Body of pancreas (tissue), 4 donors: ENCODE data around the gene RPS3A. TPM values are rescaled to one million over a fixed set of nuclear protein-coding genes. Genes with fewer than 3 reads are reported as not detected.

ENCODE experiments used
- ATAC-seq: fragments of 150-250 bp; one replicate; pipeline ENCODE4 v1.9.1; 2016
- DNase-seq, 4 donors: peaks; one replicate each; pipeline ENCODE4 v3.0.0-alpha.2; 2019
- H3K27ac ChIP-seq, 4 donors: fragments of 200-600 bp; sonication (generic); 1 replicate in 3 of 4; 2 replicates in 1 of 4; pipeline versions ENCODE4 v1.5.1 to v1.6.1; 2016 to 2019; ENCODE audit warnings: mild to moderate bottlenecking in 1 of 4, mixed read lengths in 1 of 4, moderate library complexity in 1 of 4
- H3K27me3 ChIP-seq, 2 donors: fragments of 200-600 bp; sonication (generic); one replicate each; pipeline ENCODE4 v1.6.0; 2016; ENCODE audit warnings: mild to moderate bottlenecking in 1 of 2
- H3K36me3 ChIP-seq, 2 donors: fragments of 200-600 bp; sonication (generic); replicated peaks in 1 of 2; 2 replicates each; pipeline ENCODE4 v1.5.1; 2016; ENCODE audit warnings: low read depth in 2 of 2; ENCODE audit not compliant: insufficient read depth in 1 of 2
- H3K4me1 ChIP-seq: fragments of 200-600 bp; sonication (generic); one replicate; pipeline ENCODE4 v1.6.0; 2016
- H3K4me3 ChIP-seq, 2 donors: fragments of 200-600 bp; sonication (generic); 1 replicate in 1 of 2; 2 replicates in 1 of 2; pipeline ENCODE4 v1.5.1; 2016 to 2019
- H3K9me3 ChIP-seq, 3 donors: fragments of 200-600 bp; sonication (generic); 1 replicate in 2 of 3; 2 replicates in 1 of 3; pipeline ENCODE4 v1.5.1; 2016
- POLR2A ChIP-seq, 3 donors: fragments of 450-650 bp; IDR thresholded peaks; one replicate each; pipeline ENCODE4 v1.6.1; 2016; ENCODE audit warnings: antibody characterized with exemption in 3 of 3, mild to moderate bottlenecking in 2 of 3
- WGBS, 2 donors: methylation state at CpG; one replicate each; pipeline ENCODE4 v1.1.5; 2017; 5-methylcytosine and 5-hydroxymethylcytosine counted together
- intact Hi-C: fragments of 100-400 bp; cut with DNase I; formaldehyde crosslinking; loops from one replicate; pipeline ENCODE4 v1.15.1; 2023
- small RNA-seq: library from RNA; depleted of rRNA; stranded (forward); fragments of <200 nt; gene quantifications from one replicate; pipeline ENCODE3, GENCODE V24; 2016
- total RNA-seq, 2 donors: library from RNA; depleted of rRNA; stranded (reverse); fragments of >200 nt; gene quantifications; one replicate each; pipeline ENCODE4 v1.1.0, GENCODE V29; 2016
- TF ChIP-seq, protein P1 (sequence below), 7 experiments: fragments of 450-650 bp in 4 of 7; fragments of 200-600 bp in 3 of 7; sonication (generic) in 3 of 7; IDR thresholded peaks; one replicate each; pipeline ENCODE4 v1.5.1; 2016 to 2019; ENCODE audit warnings: antibody characterized with exemption in 7 of 7

Gene RPS3A
- total RNA-seq, 2 donors from 2014 or later, result 1,585 to 2,586 TPM

DNA sequence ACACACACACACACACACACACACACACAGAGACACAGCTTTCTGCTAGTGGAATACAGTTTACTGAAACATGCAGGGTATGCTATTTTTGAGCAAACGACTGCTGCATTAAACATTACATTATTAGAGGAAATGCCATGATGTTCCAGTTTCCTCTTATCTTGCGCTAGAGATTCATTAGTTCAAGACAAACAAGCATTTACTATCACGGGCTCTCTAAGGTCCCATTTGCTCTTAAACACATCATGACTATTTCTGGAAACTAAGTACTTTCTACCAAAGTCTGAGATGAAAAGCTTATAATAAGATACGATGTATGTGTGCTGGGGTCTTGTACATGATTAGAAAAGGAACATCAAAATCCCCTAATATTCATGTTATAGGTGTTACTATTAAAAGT is 48.8 kb downstream of the RPS3A start:
- ATAC-seq (no peak), DNase-seq (no peak)
- Histone ChIP-seq H3K4me3 (no peak overlapping the region), H3K27ac (no peak overlapping the region), H3K27me3 (no peaks in the 10 kb centered on the region), H3K9me3 (no peaks in the 10 kb centered on the region), H3K4me1 (no peaks in the 10 kb centered on the region), H3K36me3 (peaks cover 0 to 3% of the 10 kb centered on the region in 2 donors)
- WGBS, 2 donors, result 85 to 92% methylated on average over 4 of the region's 4 CpGs
- intact Hi-C loops, result no loop called here
- TF ChIP-seq, protein P1, sequence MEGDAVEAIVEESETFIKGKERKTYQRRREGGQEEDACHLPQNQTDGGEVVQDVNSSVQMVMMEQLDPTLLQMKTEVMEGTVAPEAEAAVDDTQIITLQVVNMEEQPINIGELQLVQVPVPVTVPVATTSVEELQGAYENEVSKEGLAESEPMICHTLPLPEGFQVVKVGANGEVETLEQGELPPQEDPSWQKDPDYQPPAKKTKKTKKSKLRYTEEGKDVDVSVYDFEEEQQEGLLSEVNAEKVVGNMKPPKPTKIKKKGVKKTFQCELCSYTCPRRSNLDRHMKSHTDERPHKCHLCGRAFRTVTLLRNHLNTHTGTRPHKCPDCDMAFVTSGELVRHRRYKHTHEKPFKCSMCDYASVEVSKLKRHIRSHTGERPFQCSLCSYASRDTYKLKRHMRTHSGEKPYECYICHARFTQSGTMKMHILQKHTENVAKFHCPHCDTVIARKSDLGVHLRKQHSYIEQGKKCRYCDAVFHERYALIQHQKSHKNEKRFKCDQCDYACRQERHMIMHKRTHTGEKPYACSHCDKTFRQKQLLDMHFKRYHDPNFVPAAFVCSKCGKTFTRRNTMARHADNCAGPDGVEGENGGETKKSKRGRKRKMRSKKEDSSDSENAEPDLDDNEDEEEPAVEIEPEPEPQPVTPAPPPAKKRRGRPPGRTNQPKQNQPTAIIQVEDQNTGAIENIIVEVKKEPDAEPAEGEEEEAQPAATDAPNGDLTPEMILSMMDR (IDR thresholded peaks at IDR 0.05), result no peak
- no peak for TF ChIP-seq POLR2A (IDR thresholded peaks at IDR 0.05)

DNA sequence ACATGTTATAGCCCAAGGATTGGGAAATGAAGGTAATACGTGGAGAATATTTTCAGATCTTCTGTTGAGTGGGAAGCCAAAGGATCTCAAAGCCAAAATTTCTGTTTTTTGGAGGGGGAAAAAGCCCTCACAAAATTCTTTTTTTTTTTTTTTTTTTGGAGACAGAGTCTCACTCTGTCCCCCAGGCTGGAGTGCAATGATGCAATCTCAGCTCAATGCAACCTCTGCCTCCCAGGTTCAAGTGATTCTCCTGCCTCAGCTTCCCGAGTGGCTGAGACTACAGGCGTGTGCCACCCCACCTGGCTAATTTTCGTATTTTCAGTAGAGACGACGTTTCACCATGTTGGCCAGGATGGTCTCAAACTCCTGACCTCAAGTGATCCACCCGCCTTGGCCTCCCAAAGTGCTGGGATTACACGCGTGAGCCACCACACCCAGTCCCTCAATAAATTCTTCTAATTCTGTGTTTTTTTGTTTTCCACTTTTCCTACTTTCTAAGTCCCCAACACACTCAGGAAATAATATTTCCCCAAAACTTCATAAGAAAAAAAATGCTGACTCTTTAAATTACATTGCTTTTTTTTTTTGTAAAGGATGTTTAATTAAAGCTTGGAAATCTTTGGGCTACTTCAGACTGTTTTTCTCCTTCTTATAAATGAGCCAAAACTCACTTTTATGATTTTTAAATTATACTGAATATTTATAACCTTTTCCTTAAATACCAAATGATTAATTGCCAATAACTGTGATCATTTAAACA is 51.6 kb downstream of the RPS3A start:
- Histone ChIP-seq H3K4me3 (no peak overlapping the region), H3K27ac (no peak overlapping the region), H3K27me3 (no peaks in the 10 kb centered on the region), H3K36me3 (peaks cover 0 to 3% of the 10 kb centered on the region in 2 donors), H3K9me3 (no peaks in the 10 kb centered on the region), H3K4me1 (no peaks in the 10 kb centered on the region)
- DNase-seq (no peak), ATAC-seq (no peak)
- no peak for TF ChIP-seq POLR2A (IDR thresholded peaks at IDR 0.05)
- TF ChIP-seq, protein P1 (IDR thresholded peaks at IDR 0.05), result no peak
- intact Hi-C loops, result no loop called here
- WGBS, 2 donors, result 89 to 90% methylated on average over 9 of the region's 9 CpGs

DNA sequence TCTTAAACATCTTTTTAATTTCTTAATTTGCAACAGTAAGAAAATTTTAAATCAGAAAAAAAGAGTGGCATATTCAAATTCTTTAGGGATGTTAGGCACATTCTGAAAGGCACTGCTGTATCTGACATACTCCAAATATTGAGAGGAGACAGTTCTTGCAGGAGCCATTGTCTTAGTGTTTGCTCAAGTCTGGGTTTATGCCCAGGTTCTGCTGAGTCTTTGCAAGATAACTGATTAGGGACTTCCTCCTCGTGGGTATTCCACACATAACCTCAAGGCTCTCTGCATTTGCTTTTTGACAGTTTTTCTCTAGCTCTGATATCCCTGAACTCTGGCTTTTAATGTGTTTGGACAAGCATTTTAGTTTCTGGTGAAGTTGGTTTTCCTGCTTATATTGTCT is 52.6 kb downstream of the RPS3A start:
- intact Hi-C loops, result no loop called here
- no peaks in the 10 kb centered on the region for H3K9me3 ChIP-seq
- WGBS, 2 donors, result 3 to 10% methylated on average over 1 of the region's 1 CpG
- H3K4me1 ChIP-seq, result no peaks in the 10 kb centered on the region
- ATAC-seq (no peak), DNase-seq (no peak)
- H3K27me3 ChIP-seq, result no peaks in the 10 kb centered on the region
- H3K27ac ChIP-seq, result no peak overlapping the region
- TF ChIP-seq, protein P1 (IDR thresholded peaks at IDR 0.05), result no peak
- no peak for TF ChIP-seq POLR2A (IDR thresholded peaks at IDR 0.05)
- H3K36me3 ChIP-seq, result peaks cover 0 to 3% of the 10 kb centered on the region in 2 donors
- H3K4me3 ChIP-seq, result no peak overlapping the region

DNA sequence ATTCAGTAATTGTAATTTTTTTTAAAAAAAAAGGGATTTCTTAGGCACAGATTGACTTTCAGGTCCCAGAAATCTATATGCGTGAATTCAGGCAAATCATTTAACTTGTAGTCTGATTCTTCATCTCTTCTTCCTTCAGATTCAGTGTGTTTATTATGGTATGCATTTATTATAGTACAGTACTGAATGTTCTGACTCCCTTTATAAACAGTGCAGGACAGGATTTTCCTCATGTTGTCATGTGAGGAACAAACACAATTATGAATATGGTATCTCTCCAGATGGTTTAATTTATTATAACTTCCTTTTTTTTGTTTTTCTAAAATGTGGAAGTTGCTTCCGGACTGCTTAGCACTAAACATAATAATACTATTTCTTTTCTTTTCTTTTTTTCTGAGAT is 54.2 kb downstream of the RPS3A start:
- WGBS, 2 donors, result 79 to 95% methylated on average over 2 of the region's 2 CpGs
- Histone ChIP-seq H3K27ac (no peak overlapping the region), H3K36me3 (no peaks in the 10 kb centered on the region), H3K9me3 (no peaks in the 10 kb centered on the region), H3K4me3 (no peak overlapping the region), H3K4me1 (no peaks in the 10 kb centered on the region), H3K27me3 (no peaks in the 10 kb centered on the region)
- ATAC-seq (no peak), DNase-seq (no peak)
- no peak for TF ChIP-seq POLR2A (IDR thresholded peaks at IDR 0.05)
- TF ChIP-seq, protein P1 (IDR thresholded peaks at IDR 0.05), result no peak
- intact Hi-C loops, result no loop called here

Small RNA genes within 50 kb of the gene (small RNA-seq; reads per million reads assigned to genes)
- not detected for gene SNORD73A
- gene SNORD73B, result not detected

Other genes with a start within 250 kb of the RPS3A start
- gene LRBA, start 84.3 kb upstream of the RPS3A start, total RNA-seq, result 10 to 100 TPM; 50.1 to 59.9 TPM
- not detected for gene PRSS48, start 177.5 kb downstream of the RPS3A start, total RNA-seq
- gene SH3D19, start 226.0 kb downstream of the RPS3A start, total RNA-seq, result 10 to 100 TPM; 38.1 to 42.8 TPM